DMS53 (cell line): ENCODE results near the gene FAM98C.
"Not testable (repeated sequence)": the region's sequence is repeated elsewhere in the genome, so short reads cannot be mapped to it uniquely, and the experiment has no call there.

Experiments used
- DNase-seq: peaks from one replicate; lab custom pipeline; 2025; lab: John Stamatoyannopoulos, UW

FAM98C gene

GRCh38 chr19:38427035-38427677 lies 24.3 kb downstream of the FAM98C start:
- DNase-seq: not testable (repeated sequence)

GRCh38 chr19:38429055-38429810 lies 26.3 kb downstream of the FAM98C start:
- DNase-seq: no peak

GRCh38 chr19:38429811-38430156 lies 26.9 kb downstream of the FAM98C start:
- no peak for DNase-seq

GRCh38 chr19:38430931-38431330 lies 28.0 kb downstream of the FAM98C start:
- DNase-seq: no peak

GRCh38 chr19:38433268-38433733 lies 30.4 kb downstream of the FAM98C start, which contains the start of gene RYR1:
RYR1 (plus strand) TSS chr19:38433691; CDS start chr19:38433830, 139 bp downstream.
- no peak for DNase-seq

- DNase-seq: no peak
Observed at GRCh38 chr19:38434549-38435051, 31.7 kb downstream of the FAM98C start.

- no peak for DNase-seq
Observed at GRCh38 chr19:38437295-38437694, 34.4 kb downstream of the FAM98C start.

- no peak for DNase-seq
Observed at GRCh38 chr19:38437917-38438316, 35.0 kb downstream of the FAM98C start.

GRCh38 chr19:38440592-38440991 lies 37.7 kb downstream of the FAM98C start:
- DNase-seq: no peak

- DNase-seq: peak; percentile 35
Observed at GRCh38 chr19:38441657-38442348, 38.9 kb downstream of the FAM98C start.

GRCh38 chr19:38442736-38443135 lies 39.8 kb downstream of the FAM98C start:
- no peak for DNase-seq

GRCh38 chr19:38443458-38443999 lies 40.6 kb downstream of the FAM98C start:
- peak; percentile 30 for DNase-seq

- peak; percentile 36 for DNase-seq
Observed at GRCh38 chr19:38444026-38444425, 41.1 kb downstream of the FAM98C start.

- no peak for DNase-seq
Observed at GRCh38 chr19:38445362-38445761, 42.5 kb downstream of the FAM98C start.

- DNase-seq: no peak
Observed at GRCh38 chr19:38448225-38448624, 45.3 kb downstream of the FAM98C start.

- no peak for DNase-seq
Observed at GRCh38 chr19:38449518-38449917, 46.6 kb downstream of the FAM98C start.

- no peak for DNase-seq
Observed at GRCh38 chr19:38451036-38451435, 48.1 kb downstream of the FAM98C start.

GRCh38 chr19:38451629-38452028 lies 48.7 kb downstream of the FAM98C start:
- DNase-seq: peak; percentile 34

- DNase-seq: peak; percentile 45
Observed at GRCh38 chr19:38452430-38453366, 49.8 kb downstream of the FAM98C start.

GRCh38 chr19:38453596-38453995 lies 50.7 kb downstream of the FAM98C start:
- no peak for DNase-seq

GRCh38 chr19:38455031-38455430 lies 52.1 kb downstream of the FAM98C start:
- DNase-seq: peak; percentile 41
